GM23338 (cell line): Measurements from ENCODE around the gene CRYBG1. TPM values are rescaled to one million over a fixed set of nuclear protein-coding genes. Genes with fewer than 3 reads are reported as not detected.
A peak's percentile ranks its signal among the peaks of the same experiment; 100 is the strongest.

ENCODE experiments used
- ATAC-seq: fragments of 200-7000 bp; cut with Tn5 transposase; 3 replicates; pipeline ENCODE4 v1.9.1; 2020
- DNase-seq: peaks from one replicate; pipeline ENCODE4 v3.0.0-alpha.2; 2015; ENCODE audit warnings: low spot score
- H2AFZ ChIP-seq: fragments of 200-600 bp; sonication (generic); 2 replicates; pipeline ENCODE4 v1.8.0; 2016; ENCODE audit warnings: antibody characterized with exemption, mild to moderate bottlenecking, moderate library complexity
- H3F3A ChIP-seq: fragments of 200-600 bp; sonication (generic); replicated peaks from 2 replicates; pipeline ENCODE4 v1.8.0; 2017; ENCODE audit warnings: antibody characterized with exemption, mixed run types, low read depth
- H3K27ac ChIP-seq: fragments of 200-600 bp; sonication (generic); 2 replicates; pipeline ENCODE4 v1.6.1; 2016; ENCODE audit warnings: low read depth
- H3K27me3 ChIP-seq: fragments of 200-600 bp; sonication (generic); 2 replicates; pipeline ENCODE4 v1.8.0; 2016; ENCODE audit warnings: mild to moderate bottlenecking, mixed run types, moderate library complexity; ENCODE audit not compliant: insufficient read depth
- H3K36me3 ChIP-seq: fragments of 200-600 bp; sonication (generic); 2 replicates; pipeline ENCODE4 v1.8.0; 2016; ENCODE audit warnings: mild to moderate bottlenecking; ENCODE audit not compliant: insufficient read depth
- H3K4me1 ChIP-seq: fragments of 200-600 bp; sonication (generic); 2 replicates; pipeline ENCODE4 v1.8.0; 2016; ENCODE audit warnings: mild to moderate bottlenecking, moderate library complexity; ENCODE audit not compliant: insufficient read depth
- H3K4me2 ChIP-seq: fragments of 200-600 bp; sonication (generic); 2 replicates; pipeline ENCODE4 v1.7.1; 2017; ENCODE audit warnings: mixed run types
- H3K4me3 ChIP-seq: fragments of 200-600 bp; sonication (generic); 2 replicates; pipeline ENCODE4 v1.6.1; 2016; ENCODE audit warnings: mixed run types
- H3K79me2 ChIP-seq: fragments of 200-600 bp; sonication (generic); replicated peaks from 2 replicates; pipeline ENCODE4 v1.8.0; 2017; ENCODE audit warnings: mild to moderate bottlenecking; ENCODE audit not compliant: insufficient read depth
- H3K9me2 ChIP-seq: fragments of 200-600 bp; sonication (generic); 2 replicates; pipeline ENCODE4 v1.8.0; 2017; ENCODE audit not compliant: insufficient read depth
- H4K20me1 ChIP-seq: fragments of 200-600 bp; sonication (generic); replicated peaks from 2 replicates; pipeline ENCODE4 v1.8.0; 2017; ENCODE audit warnings: mild to moderate bottlenecking; ENCODE audit not compliant: insufficient read depth
- H3K27ac Mint-ChIP-seq: 2 replicates; pipeline ENCODE4 v1.8.0; 2020; ENCODE audit warnings: inconsistent platforms, mild to moderate bottlenecking, moderate library complexity, mixed read lengths
- H3K27me3 Mint-ChIP-seq: 3 replicates; pipeline ENCODE4 v1.8.0; 2022; ENCODE audit warnings: low read depth, mild to moderate bottlenecking, moderate library complexity, mixed read lengths, inconsistent platforms; ENCODE audit not compliant: insufficient read depth, poor library complexity
- H3K36me3 Mint-ChIP-seq: 3 replicates; pipeline ENCODE4 v1.8.0; 2021; ENCODE audit warnings: low read depth, mild to moderate bottlenecking, inconsistent platforms, moderate library complexity, mixed read lengths
- H3K4me1 Mint-ChIP-seq: 3 replicates; pipeline ENCODE4 v1.8.0; 2020; ENCODE audit warnings: mild to moderate bottlenecking, inconsistent platforms, mixed read lengths
- H3K4me3 Mint-ChIP-seq: 3 replicates; pipeline ENCODE4 v1.8.0; 2021; ENCODE audit warnings: moderate library complexity, mild to moderate bottlenecking, inconsistent platforms, mixed read lengths
- H3K9me3 Mint-ChIP-seq: 3 replicates; pipeline ENCODE4 v1.8.0; 2020; ENCODE audit warnings: moderate library complexity, mild to moderate bottlenecking, inconsistent platforms, mixed read lengths
- EZH2 ChIP-seq: fragments of 200-600 bp; sonication (generic); IDR thresholded peaks from one replicate; pipeline ENCODE4 v1.8.0; 2017; ENCODE audit warnings: antibody characterized with exemption, mild to moderate bottlenecking, low read depth; ENCODE audit not compliant: unreplicated experiment
- NANOG ChIP-seq: IDR thresholded peaks from 2 replicates; pipeline ENCODE4 v1.6.1; 2016; ENCODE audit warnings: antibody characterized with exemption, borderline replicate concordance
- POLR2AphosphoS5 ChIP-seq: IDR thresholded peaks from 2 replicates; pipeline ENCODE4 v1.6.1; 2016; ENCODE audit warnings: antibody characterized with exemption, low read depth
- REST ChIP-seq: IDR thresholded peaks from one replicate; pipeline ENCODE4 v1.6.1; 2018; ENCODE audit warnings: antibody characterized with exemption; ENCODE audit not compliant: unreplicated experiment
- ZNF331 ChIP-seq: fragments of 250-450 bp; sonication (Bioruptor Pico); IDR thresholded peaks from 2 replicates; pipeline ENCODE4 v1.5.0; 2020; ENCODE audit warnings: low read depth, mild to moderate bottlenecking, moderate library complexity
- ZNF462 ChIP-seq: fragments of 250-450 bp; sonication (Bioruptor Pico); IDR thresholded peaks from 2 replicates; pipeline ENCODE4 v1.5.0; 2020; ENCODE audit warnings: mild to moderate bottlenecking, moderate library complexity
- polyA plus RNA-seq: library from polyadenylated mRNA; unstranded; fragments of >200 nt; fragmentation: Nextera tagmentation; extraction: Ambion mirVana; gene quantifications from 2 replicates; pipeline ENCODE4 v1.2.1, GENCODE V29; 2016
- total RNA-seq: library from RNA; depleted of rRNA; stranded (reverse); fragments of >200 nt; shearing (Covaris generic); gene quantifications from 2 replicates; pipeline ENCODE4 v1.2.3, GENCODE V29; 2014

The CRYBG1 gene
- total and polyA plus RNA-seq, 2 experiments from 2014 or later = 3.7 to 17.2 TPM

GRCh38 chr6:106466211-106466610 lies 105.7 kb downstream of the CRYBG1 start:
- no peaks in the 10 kb centered on the region for H3K9me2 ChIP-seq
- ATAC-seq (no peak), DNase-seq (no peak)
- no peaks in the 10 kb centered on the region for H3K36me3 ChIP-seq
- H3K79me2 ChIP-seq = no peaks in the 10 kb centered on the region
- Mint-ChIP-seq H3K4me1 (peaks cover 15% of the 10 kb centered on the region; the same call in 2 of the 3 replicates), H3K27me3 (peaks cover 5% of the 10 kb centered on the region), H3K4me3 (no peak overlapping the region), H3K9me3 (no peaks in the 10 kb centered on the region), H3K27ac (no peak overlapping the region), H3K36me3 (no peaks in the 10 kb centered on the region)
- no peaks in the 10 kb centered on the region for H3F3A ChIP-seq
- no peak overlapping the region for H2AFZ ChIP-seq
- H3K4me1 ChIP-seq = 0 out of 2 replicates have a peak, but pooled peaks cover 3% of the 10 kb centered on the region
- no peak overlapping the region for H3K4me2 ChIP-seq
- no peaks in the 10 kb centered on the region for H4K20me1 ChIP-seq
- H3K27me3 ChIP-seq = no peaks in the 10 kb centered on the region
- TF ChIP-seq ZNF462 (no peak), EZH2 (no peak), ZNF331 (CRISPR knock-in tag) (no peak)
- no peak overlapping the region for H3K27ac ChIP-seq
- H3K4me3 ChIP-seq = no peak overlapping the region

GRCh38 chr6:106468935-106469334 lies 108.4 kb downstream of the CRYBG1 start:
- Histone ChIP-seq H3K4me3 (no peak overlapping the region), H3K36me3 (no peaks in the 10 kb centered on the region), H4K20me1 (no peaks in the 10 kb centered on the region), H3K4me2 (no peak overlapping the region), H3F3A (no peaks in the 10 kb centered on the region), H3K79me2 (no peaks in the 10 kb centered on the region), H3K9me2 (no peaks in the 10 kb centered on the region), H2AFZ (no peak overlapping the region), H3K27ac (no peak overlapping the region), H3K27me3 (no peaks in the 10 kb centered on the region), H3K4me1 (no peaks in the 10 kb centered on the region)
- Mint-ChIP-seq H3K27ac (no peak overlapping the region), H3K36me3 (no peaks in the 10 kb centered on the region), H3K4me3 (no peak overlapping the region), H3K4me1 (peaks cover 7% of the 10 kb centered on the region; the same call in 2 of the 3 replicates), H3K9me3 (no peaks in the 10 kb centered on the region), H3K27me3 (peaks cover 3% of the 10 kb centered on the region)
- peak; percentile 34 for DNase-seq
- TF ChIP-seq REST (no peak), NANOG (no peak), POLR2AphosphoS5 (no peak), ZNF331 (CRISPR knock-in tag) (no peak)
- ATAC-seq = peak; percentile 87
